ENCODE data around the gene TEX264. TPM values are rescaled to one million over a fixed set of nuclear protein-coding genes. Genes with fewer than 3 reads are reported as not detected.

TEX264 gene
- polyA plus RNA-seq, 1 donor from 2014 or later: 35.4 TPM

- H3K4me3 ChIP-seq (ENCODE audit: low read length): no peak overlapping the region
- H3F3A ChIP-seq (ENCODE audit: insufficient read depth, low read length, poor library complexity, severe bottlenecking): no peaks in the 10 kb centered on the region
- no peaks in the 10 kb centered on the region for H3K9me2 ChIP-seq (ENCODE audit: insufficient read depth, low read length)
- H3K79me2 ChIP-seq (replicated peaks; ENCODE audit: insufficient read depth, low read length): no peaks in the 10 kb centered on the region
- H3K27ac ChIP-seq (ENCODE audit: low read length): no peak overlapping the region
- H2AFZ ChIP-seq (ENCODE audit: low read depth, low read length): no peak overlapping the region
- no peaks in the 10 kb centered on the region for H3K9me3 ChIP-seq (ENCODE audit: low read length)
- no peak overlapping the region for H3K9ac ChIP-seq (ENCODE audit: low read length)
- no peak overlapping the region for H3K4me2 ChIP-seq (ENCODE audit: low read length)
- TF ChIP-seq POLR2AphosphoS5 (IDR thresholded peaks at IDR 0.05): no peak
- no peak for TF ChIP-seq EZH2 (IDR thresholded peaks at IDR 0.05; ENCODE audit: borderline replicate concordance, insufficient read depth, low read length, poor library complexity, severe bottlenecking)
- no peak for TF ChIP-seq SMC3 (conservative IDR thresholded peaks at IDR 0.05; ENCODE audit: poor library complexity)
- TF ChIP-seq TAF1 (IDR thresholded peaks at IDR 0.05; ENCODE audit: low read depth): no peak
- TF ChIP-seq, protein P1, sequence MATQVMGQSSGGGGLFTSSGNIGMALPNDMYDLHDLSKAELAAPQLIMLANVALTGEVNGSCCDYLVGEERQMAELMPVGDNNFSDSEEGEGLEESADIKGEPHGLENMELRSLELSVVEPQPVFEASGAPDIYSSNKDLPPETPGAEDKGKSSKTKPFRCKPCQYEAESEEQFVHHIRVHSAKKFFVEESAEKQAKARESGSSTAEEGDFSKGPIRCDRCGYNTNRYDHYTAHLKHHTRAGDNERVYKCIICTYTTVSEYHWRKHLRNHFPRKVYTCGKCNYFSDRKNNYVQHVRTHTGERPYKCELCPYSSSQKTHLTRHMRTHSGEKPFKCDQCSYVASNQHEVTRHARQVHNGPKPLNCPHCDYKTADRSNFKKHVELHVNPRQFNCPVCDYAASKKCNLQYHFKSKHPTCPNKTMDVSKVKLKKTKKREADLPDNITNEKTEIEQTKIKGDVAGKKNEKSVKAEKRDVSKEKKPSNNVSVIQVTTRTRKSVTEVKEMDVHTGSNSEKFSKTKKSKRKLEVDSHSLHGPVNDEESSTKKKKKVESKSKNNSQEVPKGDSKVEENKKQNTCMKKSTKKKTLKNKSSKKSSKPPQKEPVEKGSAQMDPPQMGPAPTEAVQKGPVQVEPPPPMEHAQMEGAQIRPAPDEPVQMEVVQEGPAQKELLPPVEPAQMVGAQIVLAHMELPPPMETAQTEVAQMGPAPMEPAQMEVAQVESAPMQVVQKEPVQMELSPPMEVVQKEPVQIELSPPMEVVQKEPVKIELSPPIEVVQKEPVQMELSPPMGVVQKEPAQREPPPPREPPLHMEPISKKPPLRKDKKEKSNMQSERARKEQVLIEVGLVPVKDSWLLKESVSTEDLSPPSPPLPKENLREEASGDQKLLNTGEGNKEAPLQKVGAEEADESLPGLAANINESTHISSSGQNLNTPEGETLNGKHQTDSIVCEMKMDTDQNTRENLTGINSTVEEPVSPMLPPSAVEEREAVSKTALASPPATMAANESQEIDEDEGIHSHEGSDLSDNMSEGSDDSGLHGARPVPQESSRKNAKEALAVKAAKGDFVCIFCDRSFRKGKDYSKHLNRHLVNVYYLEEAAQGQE (IDR thresholded peaks at IDR 0.05; ENCODE audit: borderline replicate concordance): no peak
- no peak for TF ChIP-seq EP300 (conservative IDR thresholded peaks at IDR 0.05; ENCODE audit: poor library complexity, severe bottlenecking)
- TF ChIP-seq, protein P2, sequence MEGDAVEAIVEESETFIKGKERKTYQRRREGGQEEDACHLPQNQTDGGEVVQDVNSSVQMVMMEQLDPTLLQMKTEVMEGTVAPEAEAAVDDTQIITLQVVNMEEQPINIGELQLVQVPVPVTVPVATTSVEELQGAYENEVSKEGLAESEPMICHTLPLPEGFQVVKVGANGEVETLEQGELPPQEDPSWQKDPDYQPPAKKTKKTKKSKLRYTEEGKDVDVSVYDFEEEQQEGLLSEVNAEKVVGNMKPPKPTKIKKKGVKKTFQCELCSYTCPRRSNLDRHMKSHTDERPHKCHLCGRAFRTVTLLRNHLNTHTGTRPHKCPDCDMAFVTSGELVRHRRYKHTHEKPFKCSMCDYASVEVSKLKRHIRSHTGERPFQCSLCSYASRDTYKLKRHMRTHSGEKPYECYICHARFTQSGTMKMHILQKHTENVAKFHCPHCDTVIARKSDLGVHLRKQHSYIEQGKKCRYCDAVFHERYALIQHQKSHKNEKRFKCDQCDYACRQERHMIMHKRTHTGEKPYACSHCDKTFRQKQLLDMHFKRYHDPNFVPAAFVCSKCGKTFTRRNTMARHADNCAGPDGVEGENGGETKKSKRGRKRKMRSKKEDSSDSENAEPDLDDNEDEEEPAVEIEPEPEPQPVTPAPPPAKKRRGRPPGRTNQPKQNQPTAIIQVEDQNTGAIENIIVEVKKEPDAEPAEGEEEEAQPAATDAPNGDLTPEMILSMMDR (IDR thresholded peaks at IDR 0.05; ENCODE audit: poor library complexity, severe bottlenecking): no peak
- no peak for TF ChIP-seq RAD21 (conservative IDR thresholded peaks at IDR 0.05)
- no peak for TF ChIP-seq MXI1 (conservative IDR thresholded peaks at IDR 0.05; ENCODE audit: poor library complexity, severe bottlenecking)
- H3K27me3 ChIP-seq (ENCODE audit: insufficient read depth, low read depth, low read length): no peaks in the 10 kb centered on the region
- no peaks in the 10 kb centered on the region for H3K36me3 ChIP-seq (ENCODE audit: insufficient read depth, low read length)
- H4K20me1 ChIP-seq (ENCODE audit: insufficient read depth): no peaks in the 10 kb centered on the region
Measured at GRCh38 chr3:51673181-51673801, 2.2 kb downstream of the TEX264 start.

- no peak overlapping the region for H3K4me2 ChIP-seq (ENCODE audit: low read length)
- no peak overlapping the region for H3K9ac ChIP-seq (ENCODE audit: low read length)
- H3K27ac ChIP-seq (ENCODE audit: low read length): no peak overlapping the region
- no peaks in the 10 kb centered on the region for H3F3A ChIP-seq (ENCODE audit: insufficient read depth, low read length, poor library complexity, severe bottlenecking)
- no peaks in the 10 kb centered on the region for H4K20me1 ChIP-seq (ENCODE audit: insufficient read depth)
- H3K4me3 ChIP-seq (ENCODE audit: low read length): no peak overlapping the region
- no peaks in the 10 kb centered on the region for H3K79me2 ChIP-seq (replicated peaks; ENCODE audit: insufficient read depth, low read length)
- no peaks in the 10 kb centered on the region for H3K36me3 ChIP-seq (ENCODE audit: insufficient read depth, low read length)
- no peaks in the 10 kb centered on the region for H3K9me3 ChIP-seq (ENCODE audit: low read length)
- H3K27me3 ChIP-seq (ENCODE audit: insufficient read depth, low read depth, low read length): no peaks in the 10 kb centered on the region
- no peak overlapping the region for H2AFZ ChIP-seq (ENCODE audit: low read depth, low read length)
- no peak for TF ChIP-seq SMC3 (conservative IDR thresholded peaks at IDR 0.05; ENCODE audit: poor library complexity)
- no peak for TF ChIP-seq EZH2 (IDR thresholded peaks at IDR 0.05; ENCODE audit: borderline replicate concordance, insufficient read depth, low read length, poor library complexity, severe bottlenecking)
- TF ChIP-seq TAF1 (IDR thresholded peaks at IDR 0.05; ENCODE audit: low read depth): no peak
- no peak for TF ChIP-seq POLR2AphosphoS5 (IDR thresholded peaks at IDR 0.05)
- TF ChIP-seq MXI1 (conservative IDR thresholded peaks at IDR 0.05; ENCODE audit: poor library complexity, severe bottlenecking): no peak
- no peak for TF ChIP-seq RAD21 (conservative IDR thresholded peaks at IDR 0.05)
- TF ChIP-seq, protein P2 (IDR thresholded peaks at IDR 0.05; ENCODE audit: poor library complexity, severe bottlenecking): no peak
- no peak for TF ChIP-seq EP300 (conservative IDR thresholded peaks at IDR 0.05; ENCODE audit: poor library complexity, severe bottlenecking)
- TF ChIP-seq, protein P1 (IDR thresholded peaks at IDR 0.05; ENCODE audit: borderline replicate concordance): no peak
- H3K9me2 ChIP-seq (ENCODE audit: insufficient read depth, low read length): no peaks in the 10 kb centered on the region
Measured at GRCh38 chr3:51673802-51674654, 3.0 kb downstream of the TEX264 start.
